ENCODE results near the gene PIMREG. TPM values are rescaled to one million over a fixed set of nuclear protein-coding genes. Genes with fewer than 3 reads are reported as not detected.

PIMREG gene
- total RNA-seq, 1 experiment from 2014 or later = 91.4 TPM

- DNase-seq (ENCODE audit: low read depth) = no peak
Measured at GRCh38 chr17:6498356-6498755, 54.1 kb downstream of the PIMREG start.

DNA sequence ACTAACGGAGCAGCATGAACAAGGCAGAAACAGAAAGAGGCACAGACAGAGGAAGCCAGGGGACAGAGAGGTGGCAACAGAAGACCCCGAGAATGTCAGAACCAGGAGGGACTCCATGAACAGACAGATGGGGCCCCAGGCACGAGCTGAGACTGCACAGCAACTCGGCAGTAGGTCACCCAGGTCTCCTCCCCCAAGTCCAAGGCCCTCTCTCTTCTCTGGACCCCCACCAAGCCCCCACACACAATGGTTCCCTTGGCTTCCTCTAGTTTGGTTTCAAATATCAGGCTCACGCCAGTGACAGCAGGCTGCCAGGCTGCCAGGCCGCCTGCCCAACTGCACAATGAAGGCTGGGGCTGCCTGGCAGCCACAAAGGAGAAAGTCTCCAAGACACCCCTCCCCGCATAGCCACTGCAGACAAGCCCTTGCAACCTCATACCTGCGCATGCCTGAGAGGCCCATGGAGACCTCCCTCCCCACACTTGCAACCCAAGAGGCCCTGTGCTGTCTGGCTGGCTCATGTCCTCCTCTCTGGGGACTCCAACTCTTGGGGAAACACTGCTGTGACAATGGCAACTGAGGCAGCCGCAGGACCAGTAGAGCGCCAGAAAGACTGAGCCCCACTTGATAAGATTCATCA, 54.8 kb downstream of the PIMREG start:
- DNase-seq (ENCODE audit: low read depth) = no peak

Other genes starting within 250 kb of the PIMREG start
- gene AIPL1, start 9.3 kb upstream of the PIMREG start, total RNA-seq (2014; rRNA removed) = not detected in 2 replicates
- gene PITPNM3, start 112.1 kb downstream of the PIMREG start, total RNA-seq (2014; rRNA removed) = 1.5 TPM in 2 replicates
- 9.9 and 12.8 TPM in 2 replicates for gene KIAA0753, start 196.3 kb downstream of the PIMREG start, total RNA-seq (2014; rRNA removed)
- 226 and 251 TPM in 2 replicates for gene TXNDC17, start 196.6 kb downstream of the PIMREG start, total RNA-seq (2014; rRNA removed)
- gene MED31, start 207.2 kb downstream of the PIMREG start, total RNA-seq (2014; rRNA removed) = 7.4 and 9.6 TPM in 2 replicates
- gene C17orf100, start 207.3 kb downstream of the PIMREG start, total RNA-seq (2014; rRNA removed) = 0.45 and 0.92 TPM in 2 replicates

All from LHCN-M2 (cell line).